HG02610 (cell line): Measurements from ENCODE around the gene LRFN3.
"Not testable (repeated sequence)": the region's sequence is repeated elsewhere in the genome, so short reads cannot be mapped to it uniquely, and the experiment has no call there.

Experiments used
- ATAC-seq: cut with Tn5 transposase; IDR thresholded peaks from one replicate; pipeline ENCODE4 v1.9.1; 2021; ENCODE audit warnings: mild to moderate bottlenecking, moderate library complexity; ENCODE audit not compliant: unreplicated experiment

LRFN3 gene

GRCh38 chr19:35973487-35973886 lies 37.3 kb downstream of the LRFN3 start:
- no peak for ATAC-seq

- ATAC-seq, result no peak
These were observed 39.5 kb downstream of the LRFN3 start for GRCh38 chr19:35975608-35976214.

GRCh38 chr19:35977446-35978222 lies 41.5 kb downstream of the LRFN3 start:
- ATAC-seq, result no peak

GRCh38 chr19:35978271-35978670 lies 42.1 kb downstream of the LRFN3 start:
- ATAC-seq, result no peak

GRCh38 chr19:35978832-35979365 lies 42.7 kb downstream of the LRFN3 start:
- no peak for ATAC-seq

- ATAC-seq, result not testable (repeated sequence)
These were observed 44.8 kb downstream of the LRFN3 start for GRCh38 chr19:35980997-35981396.

- no peak for ATAC-seq
These were observed 47.0 kb downstream of the LRFN3 start for GRCh38 chr19:35983177-35983576.

- no peak for ATAC-seq
These were observed 49.9 kb downstream of the LRFN3 start for GRCh38 chr19:35986111-35986510.

- ATAC-seq, result no peak
These were observed 50.7 kb downstream of the LRFN3 start for GRCh38 chr19:35986664-35987570.

- no peak for ATAC-seq
These were observed 51.4 kb downstream of the LRFN3 start for GRCh38 chr19:35987571-35987896.

- ATAC-seq, result no peak
These were observed 52.6 kb downstream of the LRFN3 start for GRCh38 chr19:35988824-35989223.

GRCh38 chr19:35990156-35990555 lies 54.0 kb downstream of the LRFN3 start:
- ATAC-seq, result no peak

GRCh38 chr19:35990771-35991730 lies 54.9 kb downstream of the LRFN3 start:
- no peak for ATAC-seq

- ATAC-seq, result no peak
These were observed 55.7 kb downstream of the LRFN3 start for GRCh38 chr19:35991731-35992450.

GRCh38 chr19:35992907-35993765 lies 57.0 kb downstream of the LRFN3 start:
- ATAC-seq, result no peak

- ATAC-seq, result no peak
These were observed 57.9 kb downstream of the LRFN3 start for GRCh38 chr19:35993923-35994598.
